HL-60 (cell line): ENCODE data around the gene ACACA.

Experiments
- DNase-seq, 2 experiments: peaks; one replicate each; pipeline ENCODE4 v3.0.0-alpha.2; 2010 to 2020; ENCODE audit warnings: low read depth in 1 of 2, low spot score in 1 of 2
- H3K27ac ChIP-seq: fragments of 250-450 bp; sonication (Bioruptor Pico); replicated peaks from 2 replicates; pipeline ENCODE4 v1.5.1; 2020; ENCODE audit warnings: mild to moderate bottlenecking, moderate library complexity
- H3K27me3 ChIP-seq: fragments of 250-450 bp; sonication (Bioruptor Pico); 2 replicates; pipeline ENCODE4 v1.5.1; 2021; ENCODE audit warnings: mild to moderate bottlenecking, moderate library complexity; ENCODE audit not compliant: insufficient read depth, poor library complexity, severe bottlenecking
- H3K4me3 ChIP-seq: replicated peaks from 2 replicates; pipeline ENCODE4 v1.5.1; 2011; ENCODE audit warnings: mild to moderate bottlenecking, control low read depth, low read length; ENCODE audit not compliant: insufficient read depth
- GABPA ChIP-seq: IDR thresholded peaks from 2 replicates; pipeline ENCODE4 v1.6.1; 2012; ENCODE audit warnings: low read depth
- POLR2AphosphoS5 ChIP-seq: IDR thresholded peaks from 2 replicates; pipeline ENCODE4 v1.6.1; 2012; ENCODE audit warnings: low read depth
- REST ChIP-seq: IDR thresholded peaks from 2 replicates; pipeline ENCODE4 v1.6.1; 2012; ENCODE audit warnings: low read depth; ENCODE audit not compliant: insufficient replicate concordance
- SPI1 ChIP-seq: IDR thresholded peaks from 2 replicates; pipeline ENCODE4 v1.6.1; 2012; ENCODE audit warnings: low read depth, mild to moderate bottlenecking, borderline replicate concordance
- TF ChIP-seq, protein P1 (sequence below): IDR thresholded peaks from one replicate; pipeline ENCODE4 v1.5.1; 2011; ENCODE audit warnings: low read length, control low read depth, inconsistent platforms; ENCODE audit not compliant: insufficient read depth

The ACACA gene

GRCh38 chr17:37386462-37386861 lies 20.2 kb downstream of the ACACA start:
- no peak for DNase-seq
- TF ChIP-seq POLR2AphosphoS5 (no peak), SPI1 (no peak), GABPA (no peak)
- TF ChIP-seq, protein P1, sequence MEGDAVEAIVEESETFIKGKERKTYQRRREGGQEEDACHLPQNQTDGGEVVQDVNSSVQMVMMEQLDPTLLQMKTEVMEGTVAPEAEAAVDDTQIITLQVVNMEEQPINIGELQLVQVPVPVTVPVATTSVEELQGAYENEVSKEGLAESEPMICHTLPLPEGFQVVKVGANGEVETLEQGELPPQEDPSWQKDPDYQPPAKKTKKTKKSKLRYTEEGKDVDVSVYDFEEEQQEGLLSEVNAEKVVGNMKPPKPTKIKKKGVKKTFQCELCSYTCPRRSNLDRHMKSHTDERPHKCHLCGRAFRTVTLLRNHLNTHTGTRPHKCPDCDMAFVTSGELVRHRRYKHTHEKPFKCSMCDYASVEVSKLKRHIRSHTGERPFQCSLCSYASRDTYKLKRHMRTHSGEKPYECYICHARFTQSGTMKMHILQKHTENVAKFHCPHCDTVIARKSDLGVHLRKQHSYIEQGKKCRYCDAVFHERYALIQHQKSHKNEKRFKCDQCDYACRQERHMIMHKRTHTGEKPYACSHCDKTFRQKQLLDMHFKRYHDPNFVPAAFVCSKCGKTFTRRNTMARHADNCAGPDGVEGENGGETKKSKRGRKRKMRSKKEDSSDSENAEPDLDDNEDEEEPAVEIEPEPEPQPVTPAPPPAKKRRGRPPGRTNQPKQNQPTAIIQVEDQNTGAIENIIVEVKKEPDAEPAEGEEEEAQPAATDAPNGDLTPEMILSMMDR, result no peak
- Histone ChIP-seq H3K27me3 (no peaks in the 10 kb centered on the region), H3K27ac (no peak overlapping the region), H3K4me3 (no peak overlapping the region)

DNA sequence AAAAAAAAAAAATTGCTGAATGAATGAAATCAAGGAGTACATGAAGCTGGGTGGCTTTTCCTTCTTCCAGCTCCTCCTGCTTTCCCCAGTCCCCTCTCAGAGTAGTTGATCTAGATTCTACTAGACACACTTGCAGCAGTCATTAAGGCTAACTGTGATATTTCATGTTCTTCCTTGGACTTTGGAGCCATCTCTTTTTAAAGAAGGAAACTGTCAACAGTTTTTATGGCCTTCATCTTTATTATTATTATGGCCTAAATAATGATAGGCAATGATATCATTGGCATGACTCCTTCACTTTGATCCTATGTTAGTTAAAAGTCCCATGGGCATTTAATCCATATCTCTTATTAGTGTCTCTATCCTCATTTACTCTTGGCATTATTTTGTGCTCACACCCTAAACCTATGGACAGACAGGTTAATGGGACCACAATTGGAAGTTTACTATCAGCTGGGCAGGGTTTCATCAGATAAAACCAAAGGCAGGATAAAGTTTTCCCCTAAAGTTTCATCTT lies 21.1 kb downstream of the ACACA start:
- no peak for TF ChIP-seq REST
- TF ChIP-seq, protein P1, result no peak
- no peak for TF ChIP-seq SPI1
- TF ChIP-seq GABPA, result no peak
- no peak for TF ChIP-seq POLR2AphosphoS5
- Histone ChIP-seq H3K4me3 (no peak overlapping the region), H3K27me3 (no peaks in the 10 kb centered on the region), H3K27ac (no peak overlapping the region)
- DNase-seq, result no peak

DNA sequence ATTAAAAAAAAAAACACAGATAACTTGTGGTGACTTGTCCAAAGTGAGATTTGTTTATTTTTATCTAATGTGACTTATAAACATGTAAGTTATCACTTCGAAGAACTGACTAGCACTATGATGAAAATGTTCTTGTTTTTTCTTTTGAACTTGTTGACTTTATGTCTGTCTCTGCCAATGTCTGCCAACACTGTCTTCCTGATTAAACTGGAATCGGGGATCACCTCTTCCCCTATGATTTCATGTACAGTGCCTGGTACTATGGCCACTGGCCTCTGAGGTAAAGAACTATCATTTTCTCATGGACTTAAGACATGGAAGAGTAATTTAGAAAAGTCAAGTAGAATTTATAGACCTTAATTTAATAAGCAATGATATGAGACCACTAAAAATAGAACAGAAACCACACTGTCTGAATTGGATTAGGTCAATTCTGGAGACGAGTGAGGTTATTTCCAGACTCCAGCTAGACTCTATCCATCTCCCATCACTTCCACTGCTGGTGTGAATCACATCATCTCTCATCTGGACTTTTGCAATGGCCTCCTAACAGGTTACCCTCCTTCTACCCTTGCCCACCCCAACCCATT lies 22.0 kb downstream of the ACACA start:
- H3K4me3 ChIP-seq, result no peak overlapping the region
- no peaks in the 10 kb centered on the region for H3K27me3 ChIP-seq
- no peak for DNase-seq
- H3K27ac ChIP-seq, result no peak overlapping the region
- TF ChIP-seq GABPA (no peak), SPI1 (no peak), POLR2AphosphoS5 (no peak), REST (no peak)
- TF ChIP-seq, protein P1, result no peak

DNA sequence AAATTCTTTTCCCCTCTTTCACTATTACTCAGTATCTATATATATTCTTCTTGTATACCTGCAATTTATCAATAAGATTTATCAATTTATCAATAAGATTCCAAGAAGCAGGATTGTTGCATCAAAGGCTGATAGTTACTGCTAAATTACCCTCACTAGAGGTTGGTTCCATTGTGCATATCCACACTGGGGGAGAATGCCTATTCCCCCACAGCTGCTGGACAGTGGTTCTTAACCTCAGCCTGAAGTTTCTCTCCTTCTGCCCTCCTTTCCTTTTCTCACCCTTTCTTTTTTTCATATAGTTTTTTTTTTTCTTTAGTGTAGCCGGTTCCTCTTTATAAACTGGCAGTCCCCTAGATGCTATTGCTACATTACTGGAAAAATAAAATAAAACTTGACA lies 24.6 kb downstream of the ACACA start:
- Histone ChIP-seq H3K27me3 (no peaks in the 10 kb centered on the region), H3K27ac (no peak overlapping the region), H3K4me3 (no peak overlapping the region)
- TF ChIP-seq GABPA (no peak), REST (no peak), SPI1 (no peak), POLR2AphosphoS5 (no peak)
- TF ChIP-seq, protein P1, result no peak
- no peak for DNase-seq
